ENCODE data around the gene SIGLEC5. TPM values are rescaled to one million over a fixed set of nuclear protein-coding genes. Genes with fewer than 3 reads are reported as not detected.

SIGLEC5 gene
- total RNA-seq, 1 donor = not detected

GRCh38 chr19:51573331-51573730 is 56.9 kb downstream of the SIGLEC5 start:
- no peak for DNase-seq (ENCODE audit: low read depth)
- no peak overlapping the region for H3K4me3 ChIP-seq (ENCODE audit: low read depth, low read length)
- TF ChIP-seq, protein P1, sequence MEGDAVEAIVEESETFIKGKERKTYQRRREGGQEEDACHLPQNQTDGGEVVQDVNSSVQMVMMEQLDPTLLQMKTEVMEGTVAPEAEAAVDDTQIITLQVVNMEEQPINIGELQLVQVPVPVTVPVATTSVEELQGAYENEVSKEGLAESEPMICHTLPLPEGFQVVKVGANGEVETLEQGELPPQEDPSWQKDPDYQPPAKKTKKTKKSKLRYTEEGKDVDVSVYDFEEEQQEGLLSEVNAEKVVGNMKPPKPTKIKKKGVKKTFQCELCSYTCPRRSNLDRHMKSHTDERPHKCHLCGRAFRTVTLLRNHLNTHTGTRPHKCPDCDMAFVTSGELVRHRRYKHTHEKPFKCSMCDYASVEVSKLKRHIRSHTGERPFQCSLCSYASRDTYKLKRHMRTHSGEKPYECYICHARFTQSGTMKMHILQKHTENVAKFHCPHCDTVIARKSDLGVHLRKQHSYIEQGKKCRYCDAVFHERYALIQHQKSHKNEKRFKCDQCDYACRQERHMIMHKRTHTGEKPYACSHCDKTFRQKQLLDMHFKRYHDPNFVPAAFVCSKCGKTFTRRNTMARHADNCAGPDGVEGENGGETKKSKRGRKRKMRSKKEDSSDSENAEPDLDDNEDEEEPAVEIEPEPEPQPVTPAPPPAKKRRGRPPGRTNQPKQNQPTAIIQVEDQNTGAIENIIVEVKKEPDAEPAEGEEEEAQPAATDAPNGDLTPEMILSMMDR (IDR thresholded peaks at IDR 0.05; ENCODE audit: insufficient read depth, low read depth, low read length) = no peak

- H3K4me3 ChIP-seq (ENCODE audit: low read depth, low read length) = no peak overlapping the region
- TF ChIP-seq, protein P1 (IDR thresholded peaks at IDR 0.05; ENCODE audit: insufficient read depth, low read depth, low read length) = no peak
Observed at GRCh38 chr19:51572908-51573307, 57.3 kb downstream of the SIGLEC5 start.

GRCh38 chr19:51572410-51572809 is 57.8 kb downstream of the SIGLEC5 start:
- TF ChIP-seq, protein P1 (IDR thresholded peaks at IDR 0.05; ENCODE audit: insufficient read depth, low read depth, low read length) = no peak
- no peak for DNase-seq (ENCODE audit: low read depth)
- H3K4me3 ChIP-seq (ENCODE audit: low read depth, low read length) = peak overlapping the region; percentile 85

More at GRCh38 chr19:51572908-51573307, 57.3 kb downstream of the SIGLEC5 start:
- DNase-seq (ENCODE audit: low read depth) = peak; percentile 9

DNA sequence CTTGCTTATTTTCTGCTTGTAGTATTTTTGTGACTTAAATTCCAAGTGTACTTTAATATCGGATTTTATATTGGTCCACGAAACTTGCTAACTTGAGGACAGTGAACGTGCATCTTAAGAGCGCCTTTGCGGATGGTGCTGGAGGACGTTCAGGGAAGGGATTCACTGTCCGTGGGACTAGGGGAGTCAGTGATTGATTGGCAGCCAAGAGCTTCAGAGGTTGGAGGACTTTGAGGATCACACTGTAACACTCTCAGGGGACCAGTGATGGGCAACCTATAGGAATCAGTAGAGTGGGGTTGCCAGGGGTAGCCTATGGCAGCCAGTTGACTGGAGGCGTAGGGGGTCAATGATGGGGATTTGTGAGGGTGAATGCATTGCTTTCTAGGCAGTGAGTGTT is 58.6 kb downstream of the SIGLEC5 start:
- DNase-seq (ENCODE audit: low read depth) = peak; percentile 20
- peak overlapping the region; percentile 85 for H3K4me3 ChIP-seq (ENCODE audit: low read depth, low read length)
- TF ChIP-seq, protein P1 (IDR thresholded peaks at IDR 0.05; ENCODE audit: insufficient read depth, low read depth, low read length) = no peak

- DNase-seq (ENCODE audit: low read depth) = peak; percentile 98
- TF ChIP-seq, protein P1 (IDR thresholded peaks at IDR 0.05; ENCODE audit: insufficient read depth, low read depth, low read length) = no peak
- peak within 1 kb of the TSS; percentile 85 for H3K4me3 ChIP-seq (ENCODE audit: low read depth, low read length)
Observed at GRCh38 chr19:51570962-51571575, 59.1 kb downstream of the SIGLEC5 start, which contains the start of gene ZNF175. Gene ZNF175, plus strand, starts transcription at chr19:51571283. Its CDS starts 2,047 bp downstream, at chr19:51573330.

DNA sequence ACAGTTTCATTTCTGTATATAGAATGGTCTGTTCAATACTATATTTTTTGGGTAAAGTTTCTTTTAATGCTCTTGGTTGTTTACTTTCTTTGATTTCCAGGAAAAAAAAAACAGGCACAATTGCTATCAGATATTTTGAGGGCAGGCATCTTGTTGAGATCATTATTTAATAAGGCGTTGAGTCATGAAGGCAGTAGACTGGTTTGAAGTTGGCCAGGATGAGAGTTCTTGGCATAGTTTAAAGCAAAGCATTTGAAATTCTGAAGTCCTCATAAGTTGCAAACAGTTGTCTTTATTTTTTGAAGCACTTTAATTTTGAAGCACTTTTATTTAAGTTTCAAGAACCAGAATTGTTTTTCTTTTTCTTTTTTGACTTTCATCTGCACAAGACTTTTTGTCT is 61.7 kb downstream of the SIGLEC5 start:
- H3K4me3 ChIP-seq (ENCODE audit: low read depth, low read length) = no peak overlapping the region
- TF ChIP-seq, protein P1 (IDR thresholded peaks at IDR 0.05; ENCODE audit: insufficient read depth, low read depth, low read length) = no peak
- no peak for DNase-seq (ENCODE audit: low read depth)

DNA sequence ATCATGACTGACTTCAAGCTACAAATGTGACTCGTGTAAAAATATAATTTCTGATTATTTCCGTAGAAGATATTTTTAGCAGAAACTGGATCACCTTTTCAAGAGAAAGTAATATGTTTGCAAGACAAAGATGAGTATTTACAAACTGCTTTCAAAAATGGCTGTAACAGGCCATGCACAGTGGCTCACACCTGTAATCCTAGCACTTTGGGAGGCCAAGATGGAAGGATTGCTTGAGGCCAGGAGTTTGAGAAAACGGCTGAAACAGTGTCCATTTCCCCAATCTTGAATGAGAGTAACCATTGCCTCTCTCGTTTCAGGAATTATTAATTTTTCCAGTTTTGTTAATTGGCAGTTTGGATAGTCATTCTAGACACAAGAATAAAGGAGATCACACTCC is 62.6 kb downstream of the SIGLEC5 start:
- no peak for DNase-seq (ENCODE audit: low read depth)
- TF ChIP-seq, protein P1 (IDR thresholded peaks at IDR 0.05; ENCODE audit: insufficient read depth, low read depth, low read length) = no peak

More for the DNA sequence above, 62.6 kb downstream of the SIGLEC5 start:
- no peak overlapping the region for H3K4me3 ChIP-seq (ENCODE audit: low read depth, low read length)
